ENCODE results near the gene KCND3.
A peak's percentile ranks its signal among the peaks of the same experiment; 100 is the strongest.

KCND3 gene

DNA sequence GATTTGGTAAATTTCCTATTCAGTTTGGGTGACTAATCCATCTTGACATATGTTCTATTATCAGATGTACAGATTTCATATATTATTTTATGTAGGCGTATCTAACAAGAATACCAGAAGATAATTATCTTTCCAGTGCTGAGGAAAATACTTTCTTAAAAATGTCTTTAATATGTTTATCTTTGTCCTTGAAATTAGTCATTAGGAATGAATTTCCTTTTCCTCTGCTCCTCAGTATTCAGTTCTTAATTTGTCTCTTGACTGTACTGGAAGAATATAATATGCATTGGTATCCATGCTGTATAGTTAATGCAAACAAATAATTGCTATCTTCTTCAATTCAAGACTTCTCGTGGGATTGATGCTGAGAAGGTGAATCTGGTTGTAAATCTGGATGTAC is 227.1 kb downstream of the KCND3 start:
- no peak for DNase-seq

DNA sequence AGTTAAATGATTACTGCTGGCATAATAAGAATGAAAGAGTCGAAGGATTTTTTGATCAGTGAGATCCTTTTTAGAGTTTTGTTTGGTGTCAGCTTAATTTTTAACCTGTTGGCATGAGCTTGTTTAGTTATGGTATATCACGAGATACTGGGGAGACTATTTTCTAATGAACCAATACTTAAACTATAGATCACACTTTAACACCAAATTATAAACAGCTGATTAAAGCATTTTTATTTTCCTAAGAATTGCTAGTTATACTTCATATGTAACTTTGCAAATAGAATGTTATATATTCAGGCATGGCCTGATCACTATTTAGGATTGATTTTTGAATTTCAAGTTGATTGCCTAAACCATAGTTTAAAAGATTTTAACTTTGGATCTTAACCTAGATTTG is 227.8 kb downstream of the KCND3 start:
- no peak for DNase-seq

DNA sequence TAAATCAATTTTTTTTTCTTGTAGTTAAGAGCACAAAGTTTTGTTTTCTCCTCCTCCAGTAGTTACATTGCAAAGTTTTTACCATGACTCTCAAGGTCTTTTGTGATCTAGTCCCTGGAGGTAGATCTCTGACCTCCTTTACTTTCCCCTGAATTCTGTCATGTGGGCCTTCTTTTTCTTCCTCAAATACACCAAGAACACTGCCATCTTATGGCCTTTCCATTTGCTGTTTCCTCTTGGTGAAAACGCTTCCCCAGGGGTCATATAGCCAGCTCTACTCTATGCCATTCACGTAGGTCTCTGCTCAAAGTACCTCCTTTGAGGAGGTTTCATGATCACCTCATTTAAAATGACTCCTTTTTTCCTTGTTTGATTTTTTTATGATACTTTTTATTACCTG is 231.1 kb downstream of the KCND3 start:
- no peak for DNase-seq

DNA sequence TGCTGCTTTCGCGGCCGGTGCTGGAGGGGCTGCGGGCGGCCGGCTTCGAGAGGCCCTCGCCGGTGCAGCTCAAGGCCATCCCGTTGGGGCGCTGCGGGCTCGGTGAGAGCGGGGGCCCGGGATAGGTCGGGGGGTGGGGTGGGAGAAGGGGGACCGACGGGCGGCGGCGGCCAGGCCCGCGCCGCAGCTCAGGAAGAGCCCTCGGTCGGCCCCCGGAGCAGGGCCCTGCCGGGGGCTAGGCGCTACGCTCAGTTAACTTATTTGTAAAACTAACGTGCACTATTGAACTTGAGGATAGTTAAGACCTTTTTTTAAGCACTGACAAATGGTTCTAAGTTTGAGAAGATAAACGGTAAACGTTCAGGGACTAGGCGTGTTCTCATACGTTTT is 233.3 kb downstream of the KCND3 start:
- DNase-seq: no peak

DNA sequence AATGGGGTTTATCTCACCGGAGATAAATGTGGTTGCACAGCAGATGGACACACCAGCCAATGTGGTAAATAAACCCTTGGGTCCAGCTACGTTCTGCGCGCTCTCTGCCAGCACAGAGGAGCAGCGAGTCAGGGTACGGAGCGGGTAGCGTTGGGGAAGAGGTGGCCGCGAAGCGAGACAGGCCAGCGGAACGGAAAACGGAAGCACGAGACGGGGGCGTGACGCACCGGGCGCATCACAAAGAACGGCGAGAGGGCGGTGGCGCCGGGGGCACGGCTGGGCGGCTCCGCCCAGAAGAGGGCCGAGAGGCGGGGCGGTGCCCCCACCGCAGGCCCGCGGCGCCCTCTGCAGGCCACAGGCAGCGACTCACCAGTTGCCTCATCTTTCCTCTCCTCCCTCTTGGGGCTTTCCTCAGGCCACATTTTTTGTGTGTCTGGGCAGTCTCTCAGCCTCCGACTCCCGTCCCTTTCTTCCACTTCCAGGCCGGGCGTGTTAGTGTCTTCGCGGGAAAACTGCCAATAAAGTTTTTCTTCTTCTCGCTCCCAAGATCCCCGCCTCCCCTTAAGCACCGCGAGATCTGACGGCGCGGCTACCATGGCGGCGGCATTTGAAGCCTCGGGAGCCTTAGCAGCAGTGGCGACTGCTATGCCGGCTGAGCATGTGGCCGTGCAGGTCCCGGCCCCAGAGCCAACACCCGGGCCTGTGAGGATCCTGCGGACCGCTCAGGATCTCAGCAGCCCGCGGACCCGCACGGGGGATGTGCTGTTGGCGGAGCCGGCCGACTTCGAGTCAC is 233.9 kb downstream of the KCND3 start, which contains the start of gene DDX20:
Gene DDX20 (plus strand): TSS at position 571 of the 793 bp plus-strand sequence. CDS start 24 bp downstream, at position 595.
- peak; percentile 93 to 94 for DNase-seq

DNA sequence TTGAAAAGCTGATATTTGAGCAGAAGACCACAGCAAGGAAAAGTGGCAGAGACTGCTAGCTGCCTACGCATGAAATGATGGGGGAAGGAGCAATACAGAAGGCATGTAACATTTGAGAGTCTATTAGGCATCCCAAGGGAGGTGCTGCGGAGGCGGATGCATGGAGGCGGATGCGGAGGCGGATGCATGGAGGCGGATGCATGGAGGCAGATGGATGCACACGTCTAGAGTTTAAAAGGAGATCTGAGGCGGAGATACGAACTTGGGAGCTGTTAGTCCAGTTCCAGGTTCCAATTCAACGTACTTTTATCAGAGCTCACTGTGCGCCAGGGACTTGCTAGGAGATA is 234.5 kb downstream of the KCND3 start:
- DNase-seq: peak; percentile 48 to 49

DNA sequence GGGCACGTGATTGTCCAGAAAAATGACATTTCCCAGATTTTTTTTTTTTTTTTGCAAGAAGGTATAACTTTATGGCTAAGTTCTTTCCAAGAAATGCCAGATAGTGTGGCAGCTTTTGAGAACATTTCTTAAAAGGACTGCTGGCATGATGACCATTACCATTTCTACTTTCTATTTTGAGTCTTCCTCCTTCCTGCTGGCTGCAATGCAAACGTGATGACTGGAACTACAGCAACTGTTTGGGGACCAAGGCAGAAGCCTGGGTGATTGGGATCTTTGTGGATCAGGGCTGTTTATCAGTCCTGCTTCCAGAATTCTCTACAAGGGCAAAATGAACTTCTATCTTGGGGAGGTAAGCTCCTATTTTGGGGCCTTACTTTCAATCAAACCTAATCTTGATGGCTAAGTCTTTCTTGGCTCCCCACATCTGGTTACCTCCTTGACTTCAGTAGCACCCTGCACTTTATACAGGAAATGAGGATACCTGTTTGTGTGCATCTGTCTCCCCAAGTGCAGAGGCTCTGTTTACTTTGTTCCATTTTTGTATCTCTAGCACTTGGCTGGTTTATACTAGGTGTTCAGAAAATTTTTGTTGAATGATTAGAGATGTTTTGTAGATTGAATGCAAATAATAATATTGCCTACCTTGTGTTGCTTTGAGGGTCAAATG is 237.4 kb downstream of the KCND3 start:
- DNase-seq: no peak

DNA sequence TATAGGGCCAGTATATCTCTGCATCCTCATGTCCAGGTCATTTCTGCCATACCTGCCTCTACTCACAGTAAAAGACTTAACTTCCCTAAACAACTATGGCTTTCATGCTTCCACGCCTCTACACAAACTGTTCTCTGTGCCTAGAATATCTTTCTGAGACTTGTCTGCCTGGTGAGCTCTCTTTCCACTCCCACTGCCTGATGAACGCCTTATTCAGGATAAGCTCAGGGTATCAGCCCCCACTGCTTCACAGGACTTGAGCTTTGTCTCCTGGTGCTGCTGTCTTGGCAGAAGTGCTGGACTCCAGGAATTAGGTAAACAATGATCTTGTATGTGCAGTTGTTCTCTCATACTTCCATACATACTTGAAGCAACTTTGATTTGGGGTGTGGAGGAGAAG is 238.6 kb downstream of the KCND3 start:
- no peak for DNase-seq

DNA sequence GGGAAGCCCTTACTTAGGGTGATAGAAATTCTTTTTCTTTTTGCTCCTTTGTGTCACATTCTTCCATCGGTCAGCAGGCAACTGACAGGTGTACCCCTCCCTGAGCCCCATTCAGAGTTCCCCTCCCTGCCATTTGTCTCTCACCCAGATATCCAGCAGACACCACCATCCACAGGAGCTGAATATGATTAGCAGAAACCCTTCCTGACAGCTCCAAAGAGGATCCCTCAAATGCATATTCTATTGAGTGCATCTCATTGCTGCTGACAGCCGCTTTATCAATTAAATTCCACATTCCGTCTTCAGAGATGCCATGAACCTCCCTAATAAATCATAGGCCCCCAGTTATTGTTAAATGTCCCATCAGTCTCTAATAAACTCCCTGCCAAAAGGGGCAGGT is 239.8 kb downstream of the KCND3 start:
- DNase-seq: no peak

DNA sequence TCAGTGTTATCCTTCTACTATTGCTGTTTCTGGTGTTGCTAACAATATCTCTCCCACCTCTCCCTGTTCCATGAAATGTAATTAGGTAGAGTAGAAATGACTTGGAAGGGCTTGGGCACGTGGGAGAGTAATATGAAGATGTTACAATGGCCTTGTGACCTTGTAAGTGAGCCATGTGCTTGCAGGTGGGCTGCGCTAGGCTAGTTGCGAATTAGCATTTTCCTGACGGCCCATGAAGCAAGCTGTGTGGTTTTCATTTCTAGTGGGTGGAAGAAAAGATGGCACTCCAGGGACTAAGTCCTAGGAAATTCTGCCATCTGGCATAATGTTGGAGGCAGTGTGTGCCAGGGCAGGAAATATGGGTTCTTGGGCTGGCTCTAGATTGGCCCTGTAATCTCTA is 241.5 kb downstream of the KCND3 start:
- no peak for DNase-seq

DNA sequence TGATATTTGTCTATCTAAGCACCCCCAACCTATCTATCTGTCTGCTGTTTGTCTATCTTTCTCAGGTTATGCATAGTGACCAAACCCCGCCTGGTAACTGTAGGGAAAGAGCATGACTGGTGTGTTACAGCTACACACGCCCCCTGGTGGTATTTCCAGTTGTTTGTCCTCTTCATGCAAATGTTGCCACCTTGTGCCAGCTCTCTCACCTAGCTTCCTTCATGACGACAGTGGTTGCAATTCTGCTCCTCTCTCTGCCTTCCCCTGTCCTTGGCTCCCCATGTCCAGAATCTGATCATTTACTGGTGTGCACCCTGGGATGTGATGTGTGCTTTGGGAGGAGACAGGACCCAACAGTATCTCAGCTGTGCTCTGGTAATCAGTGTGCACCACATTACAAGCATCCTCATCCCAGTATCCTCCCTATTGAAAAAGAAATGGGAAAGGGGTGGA is 242.2 kb downstream of the KCND3 start:
- DNase-seq: peak; percentile 68 to 75

DNA sequence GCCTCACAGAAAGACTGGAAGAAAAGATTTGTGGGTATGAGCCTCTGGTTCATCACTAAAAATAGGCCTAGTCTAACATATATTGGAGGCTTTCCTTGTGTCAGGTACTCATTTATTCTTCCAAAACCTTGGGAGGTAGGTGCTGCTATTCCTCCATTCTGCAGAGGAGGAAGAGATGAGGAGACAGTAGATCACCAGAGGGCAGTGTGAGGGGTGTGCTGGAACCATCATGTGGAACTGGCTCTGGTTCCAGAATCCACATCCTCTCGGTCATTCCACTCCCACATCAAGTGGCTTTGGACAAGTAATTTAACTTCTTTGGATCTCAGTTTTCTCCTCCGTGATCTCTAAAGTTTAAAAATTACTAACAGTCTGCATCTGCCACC is 242.9 kb downstream of the KCND3 start:
- no peak for DNase-seq

DNA sequence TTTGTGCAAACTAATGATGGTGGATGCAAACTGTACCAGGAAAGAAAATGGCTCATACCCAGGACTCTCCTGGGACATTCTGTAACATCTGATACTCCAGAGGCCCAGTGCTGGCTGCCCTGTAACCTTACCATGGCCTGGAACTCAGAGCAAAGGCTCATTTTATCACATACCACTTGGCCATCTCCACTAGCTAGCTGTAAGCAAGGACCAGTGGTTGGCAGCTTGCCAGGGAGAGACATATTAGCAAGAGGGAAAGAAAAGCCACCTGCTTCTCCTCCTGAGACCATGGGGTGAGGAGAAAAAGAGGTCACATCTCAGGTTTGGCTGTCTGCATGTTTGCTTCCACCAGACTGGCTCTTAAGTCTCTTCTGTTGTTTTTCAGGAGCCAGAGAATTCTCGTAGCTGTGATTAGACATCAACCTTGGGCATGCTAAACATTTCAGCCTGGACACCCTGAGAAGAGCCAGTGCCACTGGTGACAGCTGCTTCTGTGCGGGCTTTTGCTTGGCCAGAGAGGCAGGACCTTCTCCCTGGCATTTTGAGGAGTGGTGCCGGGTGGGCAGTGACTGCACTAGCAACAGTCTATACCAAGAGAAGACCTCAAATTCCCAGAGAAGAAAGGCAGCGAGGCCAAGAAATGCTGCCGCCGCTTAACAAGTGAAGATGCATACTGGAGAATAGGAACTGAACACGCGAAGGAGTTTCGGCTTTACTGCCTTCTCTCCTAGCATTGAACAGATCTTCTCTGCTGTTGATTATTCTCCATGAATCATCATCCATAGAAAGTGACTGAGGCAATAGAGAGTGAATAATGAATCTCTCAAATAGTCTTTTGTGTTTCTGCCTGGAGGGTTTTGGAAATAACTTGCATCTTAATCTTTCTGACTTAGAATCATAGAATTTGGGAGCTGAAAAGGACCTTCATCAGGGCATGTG is 243.5 kb downstream of the KCND3 start:
- DNase-seq: peak in 1 of 2 donors; percentile 14

DNA sequence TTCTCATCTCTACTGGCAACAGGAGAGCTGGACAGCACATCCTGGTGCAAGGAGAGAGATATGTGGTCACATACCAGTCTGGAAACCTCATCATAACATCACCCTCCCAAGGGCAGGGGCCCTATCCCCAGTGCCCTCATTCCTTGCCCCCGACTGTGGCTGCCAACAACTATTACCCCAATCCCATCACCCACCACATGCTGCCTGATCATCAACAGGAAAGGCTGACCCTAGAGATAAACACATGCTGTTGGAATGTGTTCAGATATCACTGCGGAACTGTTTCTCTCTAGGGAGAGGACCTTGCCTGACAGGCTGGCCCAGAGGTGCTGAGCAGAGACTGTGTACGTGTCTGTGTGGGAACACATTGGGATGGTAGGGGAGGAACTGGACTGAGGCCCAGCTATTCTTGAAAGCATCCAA is 245.8 kb downstream of the KCND3 start:
- peak in 1 of 2 donors; percentile 9 for DNase-seq

DNA sequence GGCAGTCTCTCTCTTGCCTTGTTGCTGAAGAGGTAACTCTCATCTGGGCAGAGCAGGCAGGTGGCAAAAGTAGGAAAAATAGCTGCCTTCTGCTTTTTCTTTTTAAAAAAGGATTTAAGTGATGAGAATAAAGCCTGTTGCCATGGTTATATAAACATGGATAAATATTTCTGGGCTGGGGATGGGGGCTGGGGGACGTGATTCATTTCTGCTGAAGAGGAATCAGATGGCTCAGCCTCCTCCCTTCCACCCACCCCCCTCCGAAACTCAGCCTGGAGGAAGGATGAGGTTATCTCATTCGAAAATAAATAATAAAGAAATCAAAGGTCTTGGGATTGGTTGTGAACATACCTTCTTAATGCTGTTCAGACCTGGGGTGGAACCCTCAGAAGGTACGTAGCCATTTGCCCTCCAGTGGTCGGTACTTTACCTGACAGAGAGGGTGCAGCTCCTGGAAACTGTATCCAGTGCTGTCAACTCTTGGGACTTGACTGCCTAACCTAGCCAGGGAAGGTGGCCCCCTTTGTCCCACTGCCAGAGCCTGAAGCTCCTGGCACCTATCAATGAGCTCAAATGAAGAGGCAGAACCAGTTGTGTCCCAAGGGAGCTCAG is 246.4 kb downstream of the KCND3 start:
- DNase-seq: peak in 1 of 2 donors; percentile 16

DNA sequence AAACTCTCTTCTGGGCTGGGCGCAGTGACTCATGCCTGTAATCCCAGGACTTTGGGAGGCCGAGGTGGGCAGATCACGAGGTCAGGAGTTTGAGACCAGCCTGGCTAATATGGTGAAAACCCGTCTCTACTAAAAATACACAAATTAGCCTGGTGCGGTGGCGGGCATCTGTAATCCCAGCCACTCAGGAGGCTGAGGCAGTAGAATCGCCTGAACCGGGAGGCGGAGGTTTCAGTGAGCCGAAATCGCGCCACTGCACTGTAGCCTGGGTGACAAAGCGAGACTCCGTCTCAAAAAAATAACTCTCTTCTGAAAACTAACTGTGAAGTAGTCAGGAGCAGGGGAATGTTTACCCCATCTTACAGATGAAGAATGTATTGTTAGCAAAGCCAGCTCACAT is 247.2 kb downstream of the KCND3 start:
- DNase-seq: peak in 1 of 2 donors; percentile 2

DNA sequence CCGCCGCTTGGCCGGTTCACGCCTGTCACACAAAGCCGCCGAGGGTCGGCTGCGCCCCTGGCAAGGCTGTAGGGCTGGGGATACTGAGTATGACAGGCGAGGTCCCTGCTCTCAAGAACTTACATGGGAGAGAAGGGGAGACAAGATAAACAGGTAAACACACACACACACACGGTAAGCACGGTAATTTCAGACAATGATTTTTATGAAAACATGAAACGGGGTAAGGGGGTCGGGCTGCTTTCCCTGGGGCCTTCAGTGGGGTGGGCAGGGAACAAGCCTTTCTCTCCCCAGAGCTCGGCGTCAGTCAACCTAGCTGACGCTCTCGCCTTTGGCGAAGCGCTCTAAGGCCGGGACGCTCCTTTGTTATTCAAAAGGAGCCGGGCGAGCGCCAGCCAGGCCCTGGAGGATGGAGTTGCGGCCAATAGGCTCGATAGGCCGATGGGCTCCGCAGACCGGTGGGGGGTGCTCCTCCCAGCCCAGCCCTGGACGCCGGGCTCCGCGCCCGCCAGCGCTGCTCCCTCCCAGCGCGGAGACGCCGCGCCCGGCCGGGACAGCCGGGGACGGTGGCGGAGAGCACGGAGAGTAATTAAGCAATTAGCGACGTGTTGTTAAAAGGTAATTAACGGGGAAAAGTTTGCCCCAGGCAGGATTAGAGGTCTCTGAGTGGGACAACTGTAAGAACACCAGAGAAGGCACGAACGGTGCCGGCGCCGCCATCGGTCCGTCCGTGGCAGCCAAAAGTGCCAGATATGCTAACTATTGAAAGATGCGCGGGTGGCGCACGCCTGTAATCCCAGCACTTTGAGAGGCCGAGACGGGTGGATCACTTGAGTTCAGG is 249.3 kb downstream of the KCND3 start:
- peak; percentile 25 to 26 for DNase-seq

DNA sequence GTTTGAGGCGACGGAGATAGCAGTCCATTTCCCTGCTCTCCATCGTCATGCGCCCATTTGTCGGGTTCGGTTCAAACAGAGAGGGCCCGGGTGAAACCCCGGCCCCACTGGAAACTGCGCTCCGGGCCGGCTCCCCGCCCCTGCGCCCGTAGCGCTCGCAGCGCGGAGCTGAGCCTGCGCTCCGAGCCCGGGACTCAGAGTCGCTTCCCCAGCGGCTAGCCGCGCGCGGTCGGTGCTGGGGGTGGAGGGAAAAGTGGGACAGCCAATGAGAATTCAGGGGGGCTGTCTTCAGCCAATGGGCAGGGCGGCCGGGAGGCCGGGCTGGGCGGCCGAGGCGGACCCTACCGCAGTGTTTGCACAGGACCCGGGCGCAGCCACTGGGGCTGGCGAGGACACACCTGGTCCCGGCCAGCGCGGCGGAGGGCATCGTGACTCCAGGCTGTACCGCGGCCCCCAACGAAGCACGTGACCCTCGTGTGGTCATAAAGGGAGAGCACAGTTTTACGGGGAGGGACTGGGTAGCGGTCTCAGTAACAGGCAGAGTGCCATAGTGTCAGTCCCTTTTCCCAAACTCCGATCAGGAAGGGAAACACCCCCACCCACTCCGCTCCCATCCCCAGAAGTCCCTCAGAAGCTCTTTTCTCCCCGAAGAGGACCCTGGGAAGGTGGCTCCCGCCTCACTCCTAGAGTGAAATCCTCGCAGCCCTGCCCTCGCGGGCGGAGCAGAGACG is 250.1 kb downstream of the KCND3 start, which contains the start of gene INKA2:
Gene INKA2 (minus strand): TSS at position 202 of the 731 bp plus-strand sequence. CDS start 153 bp downstream, at position 49.
- peak; percentile 75 to 86 for DNase-seq

DNA sequence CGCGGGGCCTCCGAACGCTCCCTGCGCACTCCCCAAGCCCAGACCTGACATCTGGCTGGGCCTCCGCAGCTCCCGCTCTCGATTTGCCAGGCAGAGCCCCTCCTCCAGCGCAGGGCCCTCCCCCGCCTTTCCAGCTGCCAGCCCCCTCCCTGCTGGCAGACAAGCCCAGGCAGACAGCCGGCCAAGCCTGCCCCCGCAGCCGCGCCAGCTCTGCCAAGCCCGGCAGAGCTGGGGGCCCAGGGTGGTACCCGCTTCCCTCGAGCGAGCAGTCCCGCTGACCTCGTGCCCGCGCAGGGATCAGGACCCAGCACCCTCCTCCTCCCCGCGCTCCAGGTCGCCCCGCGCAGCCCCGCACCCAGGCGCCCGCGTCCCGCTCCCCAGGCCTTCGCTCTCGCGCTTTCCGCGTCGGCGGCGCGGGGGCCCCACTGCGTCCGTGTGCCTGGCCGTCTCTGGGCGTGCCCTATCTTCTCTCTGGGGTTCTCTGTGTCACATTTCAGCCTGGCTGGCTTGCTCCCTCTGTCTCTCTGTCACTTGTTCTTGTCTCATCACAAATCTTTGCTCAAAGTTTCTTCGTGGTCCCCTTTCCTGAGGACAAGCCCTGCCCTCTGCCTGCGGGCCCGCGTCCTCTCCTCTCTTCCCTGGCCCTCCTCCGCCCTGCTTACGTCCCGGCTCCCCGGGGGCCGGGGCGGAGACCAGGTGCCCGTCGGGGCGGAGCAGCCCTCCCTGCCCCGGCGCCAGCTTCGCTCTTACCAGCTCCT is 250.9 kb downstream of the KCND3 start:
- peak; percentile 37 to 46 for DNase-seq

DNA sequence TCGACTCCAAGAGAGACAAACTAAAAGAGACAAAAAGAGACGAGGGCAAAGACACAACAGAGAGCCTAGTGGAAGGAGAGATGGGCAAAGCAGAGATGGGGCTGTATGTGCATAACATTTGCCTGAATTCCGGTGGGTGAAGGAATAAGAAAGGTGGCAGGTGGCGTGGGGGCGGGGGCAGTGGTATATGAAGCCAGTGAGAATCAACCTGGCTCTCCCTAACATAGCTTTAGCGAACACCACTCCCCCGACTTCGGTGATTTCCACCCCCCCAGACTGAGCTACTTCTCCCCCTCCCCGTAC is 251.4 kb downstream of the KCND3 start:
- no peak for DNase-seq
